OCI-LY7 (cell line): ENCODE results near the gene SLC6A6. TPM values are rescaled to one million over a fixed set of nuclear protein-coding genes. Genes with fewer than 3 reads are reported as not detected.

ENCODE experiments used
- BruUV-seq: library from RNA; stranded (reverse); fragments of 400-500 nt; replicated peaks from 2 replicates; lab custom pipeline; 2021; lab: Mats Ljungman, UMichigan
- CTCF ChIA-PET: fragments of 300-600 bp; sonication (Branson Sonifier 250); formaldehyde crosslinking; loops from one replicate; lab custom pipeline; 2022; ENCODE audit warnings: antibody characterized with exemption; ENCODE audit not compliant: unreplicated experiment; lab: Charles Lee
- POLR2A ChIA-PET: fragments of 300-600 bp; sonication (Branson Sonifier 250); formaldehyde crosslinking; loops from one replicate; lab custom pipeline; 2022; ENCODE audit warnings: antibody characterized with exemption; lab: Charles Lee
- DNase-seq: peaks from one replicate; pipeline ENCODE4 v3.0.0-alpha.2; 2015; ENCODE audit warnings: low spot score
- H2AFZ ChIP-seq: fragments of 200-600 bp; sonication (generic), shearing (Covaris generic); 2 replicates; pipeline ENCODE4 v1.6.1; 2014; ENCODE audit warnings: mild to moderate bottlenecking, antibody characterized with exemption, low read length, moderate library complexity
- H3K27ac ChIP-seq: fragments of 200-600 bp; sonication (generic); 2 replicates; pipeline ENCODE4 v1.5.1; 2014; ENCODE audit warnings: mixed run types, low read depth, mild to moderate bottlenecking, moderate library complexity, low read length, inconsistent platforms; ENCODE audit not compliant: poor library complexity, severe bottlenecking
- H3K36me3 ChIP-seq: fragments of 200-600 bp; sonication (generic); 2 replicates; pipeline ENCODE4 v1.6.1; 2014; ENCODE audit warnings: mild to moderate bottlenecking, antibody characterized with exemption, low read length, moderate library complexity, mixed read lengths; ENCODE audit not compliant: insufficient read depth
- H3K4me1 ChIP-seq: fragments of 200-600 bp; sonication (generic); 2 replicates; pipeline ENCODE4 v1.5.1; 2014; ENCODE audit warnings: mild to moderate bottlenecking, low read length; ENCODE audit not compliant: insufficient read depth, poor library complexity, severe bottlenecking
- H3K4me2 ChIP-seq: fragments of 200-600 bp; sonication (generic); 2 replicates; pipeline ENCODE4 v1.6.1; 2014; ENCODE audit warnings: mild to moderate bottlenecking, low read length
- H3K4me3 ChIP-seq: fragments of 200-600 bp; sonication (generic); 2 replicates; pipeline ENCODE4 v1.5.1; 2014; ENCODE audit warnings: mild to moderate bottlenecking, low read depth, low read length; ENCODE audit not compliant: poor library complexity, severe bottlenecking
- H3K79me2 ChIP-seq: fragments of 200-600 bp; sonication (generic); 2 replicates; pipeline ENCODE4 v1.6.1; 2016; ENCODE audit warnings: low read depth, mild to moderate bottlenecking, low read length, moderate library complexity, mixed read lengths; ENCODE audit not compliant: insufficient read depth
- H3K9me2 ChIP-seq: fragments of 200-600 bp; sonication (generic); 2 replicates; pipeline ENCODE4 v1.6.1; 2016; ENCODE audit warnings: mild to moderate bottlenecking, low read length, mixed read lengths; ENCODE audit not compliant: insufficient read depth
- H3K9me3 ChIP-seq: fragments of 200-600 bp; sonication (generic); 2 replicates; pipeline ENCODE4 v1.6.1; 2014; ENCODE audit warnings: mild to moderate bottlenecking, mixed run types, low read length, mixed read lengths
- H4K20me1 ChIP-seq: fragments of 200-600 bp; sonication (generic); 2 replicates; pipeline ENCODE4 v1.6.1; 2014; ENCODE audit warnings: mild to moderate bottlenecking, antibody characterized with exemption, low read length, moderate library complexity, mixed read lengths; ENCODE audit not compliant: insufficient read depth
- CTCF ChIP-seq: fragments of 200-600 bp; sonication (generic); conservative IDR thresholded peaks from 2 replicates; pipeline ENCODE4 v1.5.1; 2014; ENCODE audit warnings: mild to moderate bottlenecking, antibody characterized with exemption, low read length, moderate library complexity, mixed read lengths
- EZH2phosphoT487 ChIP-seq: fragments of 200-600 bp; sonication (generic); IDR thresholded peaks from 2 replicates; pipeline ENCODE4 v1.6.1; 2018; ENCODE audit warnings: low read depth, borderline replicate concordance, mild to moderate bottlenecking, mixed run types, antibody characterized with exemption, low read length, moderate library complexity, mixed read lengths
- intact Hi-C: fragments of 100-400 bp; cut with micrococcal nuclease; formaldehyde crosslinking; loops from one replicate; pipeline ENCODE4 v1.10.0; 2022; ENCODE audit not compliant: unreplicated experiment
- total RNA-seq, 2 experiments: library from RNA; depleted of rRNA in 1 of 2; stranded (reverse); fragments of >200 nt in 1 of 2; shearing (Covaris generic) in 1 of 2; gene quantifications; 2 replicates each; pipeline ENCODE4 v1.2.3, GENCODE V29; 2014 to 2022

The SLC6A6 gene
- total RNA-seq, 2 experiments from 2014 or later: 43.0 to 51.8 TPM

- no peaks in the 10 kb centered on the region for H3K9me2 ChIP-seq
- intact Hi-C loops: loop anchor here (10.0 kb wide), 2 partner anchors 279 to 1741 kb away; partner anchors contain the start of gene RAF1
These were observed 3.2 kb downstream of the SLC6A6 start for GRCh38 chr3:14405360-14406238.

GRCh38 chr3:14406336-14406735 is 3.9 kb downstream of the SLC6A6 start:
- peaks cover 79% of the 10 kb centered on the region for H3K36me3 ChIP-seq
- POLR2A ChIA-PET: interaction anchor here (0.6 to 2.0 kb wide), 3 partner anchors 21 to 38 kb away, joined by 4 to 12 read pairs (median 5); no protein-coding TSS in a partner anchor
- TF ChIP-seq EZH2phosphoT487 (no peak), CTCF (no peak)
- H3K79me2 ChIP-seq: peaks cover 88% of the 10 kb centered on the region
- no TSS peak for BruUV-seq
- H3K4me3 ChIP-seq: peak overlapping the region; percentile 96
- peaks cover 73% of the 10 kb centered on the region for H3K4me1 ChIP-seq
- H3K9me3 ChIP-seq: no peaks in the 10 kb centered on the region
- intact Hi-C loops: loop anchor here (10.0 kb wide), 2 partner anchors 278 to 1742 kb away; partner anchors contain the start of gene RAF1
- H2AFZ ChIP-seq: no peak overlapping the region
- no peaks in the 10 kb centered on the region for H3K9me2 ChIP-seq
- peak overlapping the region; percentile 90 for H3K4me2 ChIP-seq
- CTCF ChIA-PET: interaction anchor here (1.1 kb wide), 2 partner anchors 21 to 27 kb away, joined by 3 to 4 read pairs; no protein-coding TSS in a partner anchor
- H3K27ac ChIP-seq: peak overlapping the region; percentile 91
- DNase-seq: no peak
- peaks cover 42% of the 10 kb centered on the region for H4K20me1 ChIP-seq

More at GRCh38 chr3:14405360-14406238, 3.2 kb downstream of the SLC6A6 start:
- Histone ChIP-seq H2AFZ (no peak overlapping the region), H4K20me1 (peaks cover 41% of the 10 kb centered on the region), H3K4me2 (peak overlapping the region; percentile 90), H3K79me2 (peaks cover 81% of the 10 kb centered on the region), H3K36me3 (peaks cover 72% of the 10 kb centered on the region), H3K4me1 (peaks cover 73% of the 10 kb centered on the region), H3K9me3 (no peaks in the 10 kb centered on the region), H3K27ac (peak overlapping the region; percentile 91), H3K4me3 (peak overlapping the region; percentile 96)
- ChIA-PET CTCF (interaction anchor here (0.6 to 1.1 kb wide), 3 partner anchors 19 to 26 kb away, joined by 3 to 4 read pairs (median 3); no protein-coding TSS in a partner anchor), POLR2A (interaction anchor here (0.6 to 2.6 kb wide), 9 partner anchors 10 to 48 kb away, joined by 3 to 12 read pairs (median 4); no protein-coding TSS in a partner anchor)
- no peak for DNase-seq
- no TSS peak for BruUV-seq
- TF ChIP-seq CTCF: peak; percentile 46
- no peak for TF ChIP-seq EZH2phosphoT487
